Measurements from ENCODE around the gene GARNL3.

The GARNL3 gene

GRCh38 chr9:127415141-127415540, 150.6 kb downstream of the GARNL3 start:
- DNase-seq (ENCODE audit: low read depth, low spot score) = no peak
- H3K4me3 ChIP-seq (ENCODE audit: low read length) = no peak overlapping the region

DNA sequence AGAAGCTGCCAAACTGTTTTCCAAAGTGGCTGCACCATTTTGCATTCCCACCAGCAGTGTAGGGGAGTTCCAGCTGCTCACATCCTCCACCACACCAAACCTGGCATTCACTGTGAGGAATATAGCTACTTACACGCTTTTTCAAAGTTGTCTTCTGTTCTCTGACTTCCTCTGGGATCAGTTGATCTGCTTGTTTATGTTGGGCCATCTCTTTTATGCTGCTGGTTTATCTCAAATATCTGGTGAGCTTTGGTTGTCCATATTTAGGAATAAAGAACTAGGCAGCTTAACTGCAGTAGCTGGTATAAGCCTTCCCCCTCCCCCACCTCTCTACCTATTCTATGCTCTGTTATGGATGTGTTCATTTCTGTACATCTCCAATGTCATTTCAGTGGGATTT, 151.1 kb downstream of the GARNL3 start:
- H3K4me3 ChIP-seq (ENCODE audit: low read length) = no peak overlapping the region
- DNase-seq (ENCODE audit: low read depth, low spot score) = no peak

GRCh38 chr9:127417131-127418036, 152.8 kb downstream of the GARNL3 start:
- DNase-seq (ENCODE audit: low read depth, low spot score) = no peak
- no peak overlapping the region for H3K4me3 ChIP-seq (ENCODE audit: low read length)

DNA sequence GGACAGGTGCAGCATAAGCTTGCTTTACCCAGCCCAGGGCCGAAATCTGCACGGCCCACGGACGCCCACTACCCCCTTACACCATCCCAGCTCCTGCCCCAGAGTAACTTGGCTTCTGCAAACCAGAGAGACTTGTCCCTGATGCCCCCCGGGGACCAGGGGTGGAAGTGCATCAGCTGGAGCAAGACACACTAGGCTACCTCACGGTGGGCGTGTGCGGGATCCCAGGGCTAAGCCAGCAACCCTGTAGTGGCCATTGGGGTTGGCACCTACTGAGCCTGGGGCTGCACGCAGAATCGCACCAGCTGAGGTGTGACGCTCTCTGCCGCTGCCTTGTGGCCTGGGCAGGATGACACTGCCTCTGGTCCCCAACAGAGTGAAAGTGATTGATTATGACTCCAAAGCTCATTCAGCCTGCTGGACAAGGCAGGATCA, 153.5 kb downstream of the GARNL3 start:
- H3K4me3 ChIP-seq (ENCODE audit: low read length) = no peak overlapping the region
- no peak for DNase-seq (ENCODE audit: low read depth, low spot score)

GRCh38 chr9:127419348-127419747, 154.8 kb downstream of the GARNL3 start:
- no peak for DNase-seq (ENCODE audit: low read depth, low spot score)
- no peak overlapping the region for H3K4me3 ChIP-seq (ENCODE audit: low read length)

DNA sequence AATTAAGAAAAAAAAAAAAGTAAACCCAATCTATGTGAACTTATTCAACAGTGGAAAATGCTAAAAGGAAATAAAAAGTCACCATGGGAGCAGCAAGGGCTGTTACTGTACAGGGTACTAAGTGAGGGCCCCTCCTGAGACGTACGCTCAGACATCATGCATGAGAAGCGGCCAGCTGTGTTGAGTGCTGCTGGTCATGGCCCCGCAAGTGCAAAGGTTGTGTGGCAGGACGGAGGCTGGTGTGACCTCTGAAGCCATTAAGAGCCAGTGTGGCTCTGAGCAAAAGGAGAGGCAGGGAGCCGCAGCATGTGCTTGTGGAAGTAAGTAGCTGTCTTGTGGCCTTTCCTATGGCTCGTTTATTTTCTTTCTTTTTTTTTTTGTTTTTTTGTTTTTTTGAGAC, 156.5 kb downstream of the GARNL3 start:
- no peak for DNase-seq (ENCODE audit: low read depth, low spot score)
- H3K4me3 ChIP-seq (ENCODE audit: low read length) = no peak overlapping the region

GRCh38 chr9:127422133-127422782, 157.7 kb downstream of the GARNL3 start:
- DNase-seq (ENCODE audit: low read depth, low spot score) = no peak
- H3K4me3 ChIP-seq (ENCODE audit: low read length) = no peak overlapping the region

GRCh38 chr9:127422787-127423186, 158.2 kb downstream of the GARNL3 start:
- H3K4me3 ChIP-seq (ENCODE audit: low read length) = peak overlapping the region; percentile 94
- DNase-seq (ENCODE audit: low read depth, low spot score) = no peak

- H3K4me3 ChIP-seq (ENCODE audit: low read length) = peak overlapping the region; percentile 94
- DNase-seq (ENCODE audit: low read depth, low spot score) = no peak
Observed at GRCh38 chr9:127423476-127423933, 158.9 kb downstream of the GARNL3 start.

GRCh38 chr9:127423934-127424675, 159.5 kb downstream of the GARNL3 start, which contains the start of gene ZNF79:
Gene ZNF79, plus strand, starts transcription at chr9:127424382. Its CDS starts 406 bp downstream, at chr9:127424788.
- peak; percentile 83 for DNase-seq (ENCODE audit: low read depth, low spot score)
- peak within 1 kb of the TSS; percentile 94 for H3K4me3 ChIP-seq (ENCODE audit: low read length)

DNA sequence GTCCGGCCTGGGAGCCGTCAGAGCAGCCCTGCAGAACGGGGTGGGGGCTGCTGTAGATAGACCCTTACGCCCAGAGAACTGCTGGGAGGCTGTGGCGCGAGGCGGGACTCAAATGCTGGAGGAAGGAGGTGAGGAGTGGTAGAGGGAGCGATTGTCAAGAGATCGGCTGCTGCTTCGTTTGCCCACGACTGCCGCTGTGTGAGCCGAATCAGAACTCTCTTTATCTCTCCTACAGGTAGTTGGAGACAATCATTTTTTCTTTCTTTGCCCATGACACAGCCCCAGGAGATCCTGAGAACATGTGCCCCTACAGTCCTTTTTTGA, 160.1 kb downstream of the GARNL3 start:
- H3K4me3 ChIP-seq (ENCODE audit: low read length) = peak overlapping the region; percentile 94
- no peak for DNase-seq (ENCODE audit: low read depth, low spot score)

GRCh38 chr9:127426756-127427155, 162.2 kb downstream of the GARNL3 start:
- DNase-seq (ENCODE audit: low read depth, low spot score) = no peak
- no peak overlapping the region for H3K4me3 ChIP-seq (ENCODE audit: low read length)

- DNase-seq (ENCODE audit: low read depth, low spot score) = no peak
- H3K4me3 ChIP-seq (ENCODE audit: low read length) = no peak overlapping the region
Observed at GRCh38 chr9:127428348-127428747, 163.8 kb downstream of the GARNL3 start.

- H3K4me3 ChIP-seq (ENCODE audit: low read length) = no peak overlapping the region
- DNase-seq (ENCODE audit: low read depth, low spot score) = no peak
Observed at GRCh38 chr9:127430415-127430814, 165.8 kb downstream of the GARNL3 start.

DNA sequence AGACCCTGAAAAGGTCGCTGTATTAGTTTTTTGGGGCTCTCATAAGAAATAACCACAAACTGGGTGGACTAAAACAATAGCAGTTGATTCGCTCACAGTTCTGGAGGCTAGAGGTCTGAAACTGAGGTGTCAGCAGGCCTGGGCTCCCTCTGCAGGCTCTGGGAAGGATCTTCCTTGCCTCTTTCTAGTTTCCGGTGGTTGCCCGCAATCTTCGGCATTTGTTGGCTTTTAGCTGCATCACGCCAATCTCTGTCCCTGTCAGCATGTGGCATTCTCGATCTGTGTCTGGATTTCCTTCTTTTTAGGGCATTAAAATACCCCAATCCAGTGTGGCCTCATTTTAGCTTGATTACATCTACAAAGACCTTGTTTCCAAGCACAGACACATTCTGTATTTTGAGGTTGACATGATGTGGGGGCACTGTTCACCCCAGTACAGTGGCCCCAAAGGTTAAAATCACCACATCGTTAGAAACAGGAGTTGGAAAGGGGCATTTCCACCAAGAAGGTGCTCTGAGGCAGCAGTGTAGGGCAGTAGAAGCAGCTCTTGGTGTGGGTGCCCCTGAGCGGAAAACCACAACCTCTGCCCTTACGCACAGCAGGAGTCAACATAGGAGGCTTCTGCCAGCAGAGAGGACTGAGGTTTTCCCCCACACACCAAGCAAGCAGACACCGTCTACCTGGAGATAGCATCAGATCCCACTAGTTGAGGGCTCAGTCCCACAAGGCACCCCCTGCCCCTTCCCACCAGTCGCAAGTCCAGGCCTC, 173.1 kb downstream of the GARNL3 start:
- H3K4me3 ChIP-seq (ENCODE audit: low read length) = peak overlapping the region; percentile 38
- peak; percentile 89 for DNase-seq (ENCODE audit: low read depth, low spot score)

DNA sequence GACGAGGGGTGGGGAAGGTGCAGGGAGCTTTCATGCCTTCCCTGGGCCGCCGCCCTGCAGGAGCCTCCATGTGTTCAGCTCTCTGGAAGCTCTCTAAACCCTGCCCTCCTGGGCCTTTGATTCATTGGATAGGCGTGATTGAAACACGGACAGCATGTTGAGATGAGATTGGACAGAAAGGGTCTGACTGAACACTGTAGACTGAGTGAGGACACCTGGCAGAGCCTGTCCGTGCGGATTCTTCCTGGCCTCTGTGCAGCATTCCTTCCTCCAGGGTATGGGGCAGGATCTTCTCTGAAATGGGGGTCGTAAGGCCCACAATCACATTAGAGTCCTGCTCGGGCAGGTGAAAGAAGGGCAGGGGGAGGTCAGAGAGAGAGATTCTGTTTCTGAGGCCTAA, 173.8 kb downstream of the GARNL3 start:
- no peak for DNase-seq (ENCODE audit: low read depth, low spot score)
- H3K4me3 ChIP-seq (ENCODE audit: low read length) = no peak overlapping the region

Measured in Jurkat, Clone E6-1 (cell line).